Spleen (tissue), 11 donors: ENCODE results near the gene PLXNB1. TPM values are rescaled to one million over a fixed set of nuclear protein-coding genes. Genes with fewer than 3 reads are reported as not detected.
"Not testable (repeated sequence)": the region's sequence is repeated elsewhere in the genome, so short reads cannot be mapped to it uniquely, and the experiment has no call there.

Experiments
- DNase-seq: peaks from one replicate; pipeline ENCODE4 v3.0.0-alpha.2; 2020
- H3K27ac ChIP-seq, 8 donors: fragments of 200-600 bp; sonication (generic) in 7 of 8; 1 replicate in 4 of 8; 2 replicates in 4 of 8; pipeline versions ENCODE4 v1.5.0 to v1.8.0; 2016 to 2021; ENCODE audit warnings: inconsistent platforms in 4 of 8, mild to moderate bottlenecking in 4 of 8, moderate library complexity in 1 of 8
- H3K27me3 ChIP-seq, 7 donors: fragments of 200-600 bp; sonication (generic) in 6 of 7; replicated peaks in 1 of 7; 1 replicate in 4 of 7; 2 replicates in 3 of 7; pipeline versions ENCODE4 v1.5.0 to v1.8.0; 2016 to 2021; ENCODE audit warnings: inconsistent platforms in 3 of 7, mild to moderate bottlenecking in 1 of 7
- H3K36me3 ChIP-seq, 6 donors: fragments of 200-600 bp; sonication (generic) in 5 of 6; 1 replicate in 4 of 6; 2 replicates in 2 of 6; pipeline versions ENCODE4 v1.5.0 to v1.8.0; 2016 to 2021; ENCODE audit warnings: inconsistent platforms in 2 of 6
- H3K4me1 ChIP-seq, 6 donors: fragments of 200-600 bp; sonication (generic) in 5 of 6; 1 replicate in 3 of 6; 2 replicates in 3 of 6; pipeline versions ENCODE4 v1.5.0 to v1.8.0; 2016 to 2021; ENCODE audit warnings: inconsistent platforms in 3 of 6
- H3K4me3 ChIP-seq, 8 donors: fragments of 200-600 bp; sonication (generic) in 7 of 8; 1 replicate in 4 of 8; 2 replicates in 4 of 8; pipeline versions ENCODE4 v1.5.0 to v1.8.0; 2016 to 2021; ENCODE audit warnings: inconsistent platforms in 4 of 8, mild to moderate bottlenecking in 4 of 8, moderate library complexity in 2 of 8
- H3K9me3 ChIP-seq, 8 donors: fragments of 200-600 bp; sonication (generic) in 7 of 8; 1 replicate in 4 of 8; 2 replicates in 4 of 8; pipeline versions ENCODE4 v1.5.0 to v1.8.0; 2016 to 2021; ENCODE audit warnings: inconsistent platforms in 4 of 8
- POLR2A ChIP-seq, 3 donors: fragments of 450-650 bp; IDR thresholded peaks; one replicate each; pipeline ENCODE4 v1.5.1; 2017; ENCODE audit warnings: antibody characterized with exemption in 3 of 3, mild to moderate bottlenecking in 1 of 3
- POLR2AphosphoS5 ChIP-seq, 3 donors: sonication (generic); formaldehyde crosslinking; IDR thresholded peaks; one replicate each; pipeline ENCODE4 v1.5.1; 2017; ENCODE audit warnings: antibody characterized with exemption in 3 of 3
- whole genome bisulfite sequencing, 5 donors: extraction: QIAGEN DNeasy Blood & Tissue Kit in 3 of 5; methylation state at CpG; one replicate each; pipeline versions ENCODE4 v1.1.5 to v1.1.7; 2013 to 2018; 5-methylcytosine and 5-hydroxymethylcytosine counted together
- intact Hi-C: fragments of 100-400 bp; cut with DNase I; formaldehyde crosslinking; loops from one replicate; pipeline ENCODE4 v1.15.0; 2023; ENCODE audit warnings: low total_unique reads
- polyA plus RNA-seq, 3 donors: library from polyadenylated mRNA; stranded (reverse); fragments of 200-250 nt; gene quantifications; one replicate each; pipeline ENCODE4 v1.2.1, GENCODE V29; 2013
- total RNA-seq, 7 donors: library from RNA; depleted of rRNA in 3 of 7; stranded (reverse); fragments of >200 nt in 3 of 7; fragmentation: NEBNext Ultra II Directional in 4 of 7; extraction: Animal tissue kit (Norgen Biotek cat#: 25700) in 4 of 7; gene quantifications; one replicate each; pipeline versions ENCODE4 v1.1.0 to v1.2.1, GENCODE V29; 2016 to 2021
- TF ChIP-seq, protein P1 (sequence below), 11 experiments: fragments of 200-600 bp in 7 of 11; fragments of 450-650 bp in 4 of 11; sonication (generic) in 4 of 11; IDR thresholded peaks in 8 of 11; conservative IDR thresholded peaks in 3 of 11; 1 replicate in 7 of 11; 2 replicates in 4 of 11; pipeline versions ENCODE4 v1.4.0 to v1.8.0; 2016 to 2021; ENCODE audit warnings: antibody characterized with exemption in 11 of 11, inconsistent platforms in 4 of 11, mild to moderate bottlenecking in 1 of 11
- donor health status: healthy with polysubstance abuse.
- donor health status: DM: no; HTN: no; CAD: no; lungs with moderate emphysema.
- donor health status: DM: no; HTN: no; CAD: no.
- donor health status: Bipolar disorder and iron deficiency.
- donor health status: healthy.
- donor health status: DM: no; HTN: no; CAD: no.
- donor health status: DM: yes; HTN: yes; CAD: no.

The PLXNB1 gene
- total and polyA plus RNA-seq, 10 donors = 12.3 to 95.9 (median 54.2) TPM

DNA sequence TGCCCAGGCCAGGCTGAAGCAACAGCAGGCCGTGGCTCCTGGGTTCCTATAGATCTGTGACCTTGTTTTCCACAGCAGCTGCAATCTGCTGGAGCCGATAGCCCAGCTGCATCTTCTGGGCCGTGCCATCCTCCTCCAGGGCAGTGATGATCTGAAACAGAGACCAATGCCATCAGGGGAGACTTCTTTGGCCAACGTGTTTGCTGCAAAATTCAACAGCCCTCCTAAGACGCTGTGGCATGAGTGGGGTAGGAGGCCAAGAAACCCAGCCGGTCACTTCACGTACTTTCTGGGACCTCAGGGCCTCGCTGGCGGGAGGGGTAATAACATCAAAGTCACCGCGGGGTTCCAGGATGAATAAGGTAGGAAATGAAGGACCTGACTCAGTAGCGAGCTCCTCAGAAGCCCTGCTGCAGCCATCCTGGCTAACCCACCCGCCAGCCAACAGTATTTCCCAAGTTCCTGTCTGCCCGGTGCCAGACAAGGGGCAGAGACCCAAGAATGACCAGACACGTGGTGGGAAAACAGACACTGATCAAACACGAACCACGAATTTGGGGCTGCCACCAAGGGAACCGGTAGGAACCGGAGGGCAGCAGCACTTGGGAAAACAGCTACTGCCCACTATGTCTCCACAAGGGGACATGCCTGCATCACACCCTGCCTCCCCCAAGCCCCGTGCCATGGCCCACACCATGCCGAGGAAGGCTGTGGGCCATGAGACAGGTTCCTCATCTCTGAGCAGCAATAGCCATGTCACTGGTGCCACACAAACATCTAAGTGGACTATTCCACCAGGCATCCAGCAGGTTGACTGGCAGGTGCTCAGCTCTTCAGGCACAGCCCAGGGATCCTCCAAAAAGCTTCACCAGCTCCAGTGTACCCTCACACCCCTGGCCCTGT is 25.2 kb downstream of the PLXNB1 start:
- no peak overlapping the region for H3K4me3 ChIP-seq
- 62 to 80% (median 68%) methylated on average over 18 to 21 of the region's 21 CpGs for WGBS, 5 donors
- H3K27ac ChIP-seq = peak overlapping the region in 7 of 8 donors; percentile 22 to 63 (median 55)
- DNase-seq = no peak
- TF ChIP-seq POLR2AphosphoS5 (IDR thresholded peaks at IDR 0.05) = no peak
- no peaks in the 10 kb centered on the region for H3K27me3 ChIP-seq
- H3K9me3 ChIP-seq = no peaks in the 10 kb centered on the region
- intact Hi-C loops = no loop called here
- peaks cover 0 to 40% (median 16%) of the 10 kb centered on the region in 6 donors for H3K4me1 ChIP-seq
- H3K36me3 ChIP-seq = peaks cover 0 to 34% (median 0%) of the 10 kb centered on the region in 6 donors

GRCh38 chr3:48403533-48404439 is 26.1 kb downstream of the PLXNB1 start:
- peak; percentile 77 for DNase-seq

GRCh38 chr3:48402907-48403306 is 27.0 kb downstream of the PLXNB1 start:
- Histone ChIP-seq H3K27me3 (no peaks in the 10 kb centered on the region), H3K4me1 (peaks cover 0 to 45% (median 16%) of the 10 kb centered on the region in 6 donors), H3K9me3 (no peaks in the 10 kb centered on the region), H3K36me3 (peaks cover 0 to 20% (median 0%) of the 10 kb centered on the region in 6 donors), H3K27ac (peak overlapping the region in 6 of 8 donors; percentile 43 to 63 (median 56)), H3K4me3 (no peak overlapping the region)
- intact Hi-C loops = no loop called here
- no peak for DNase-seq
- whole genome bisulfite sequencing, 5 donors = 53 to 78% (median 65%) methylated on average over 2 to 3 of the region's 3 CpGs
- TF ChIP-seq POLR2A (IDR thresholded peaks at IDR 0.05) (no peak), POLR2AphosphoS5 (IDR thresholded peaks at IDR 0.05) (no peak)
- TF ChIP-seq, protein P1, sequence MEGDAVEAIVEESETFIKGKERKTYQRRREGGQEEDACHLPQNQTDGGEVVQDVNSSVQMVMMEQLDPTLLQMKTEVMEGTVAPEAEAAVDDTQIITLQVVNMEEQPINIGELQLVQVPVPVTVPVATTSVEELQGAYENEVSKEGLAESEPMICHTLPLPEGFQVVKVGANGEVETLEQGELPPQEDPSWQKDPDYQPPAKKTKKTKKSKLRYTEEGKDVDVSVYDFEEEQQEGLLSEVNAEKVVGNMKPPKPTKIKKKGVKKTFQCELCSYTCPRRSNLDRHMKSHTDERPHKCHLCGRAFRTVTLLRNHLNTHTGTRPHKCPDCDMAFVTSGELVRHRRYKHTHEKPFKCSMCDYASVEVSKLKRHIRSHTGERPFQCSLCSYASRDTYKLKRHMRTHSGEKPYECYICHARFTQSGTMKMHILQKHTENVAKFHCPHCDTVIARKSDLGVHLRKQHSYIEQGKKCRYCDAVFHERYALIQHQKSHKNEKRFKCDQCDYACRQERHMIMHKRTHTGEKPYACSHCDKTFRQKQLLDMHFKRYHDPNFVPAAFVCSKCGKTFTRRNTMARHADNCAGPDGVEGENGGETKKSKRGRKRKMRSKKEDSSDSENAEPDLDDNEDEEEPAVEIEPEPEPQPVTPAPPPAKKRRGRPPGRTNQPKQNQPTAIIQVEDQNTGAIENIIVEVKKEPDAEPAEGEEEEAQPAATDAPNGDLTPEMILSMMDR (IDR thresholded peaks at IDR 0.05 in 8 of 11, conservative IDR thresholded peaks at IDR 0.05 in 3 of 11) = no peak

More at GRCh38 chr3:48403533-48404439, 26.1 kb downstream of the PLXNB1 start:
- intact Hi-C loops = no loop called here
- TF ChIP-seq POLR2A (IDR thresholded peaks at IDR 0.05) (no peak), POLR2AphosphoS5 (IDR thresholded peaks at IDR 0.05) (peak; percentile 42 to 71 (median 63))
- TF ChIP-seq, protein P1 (IDR thresholded peaks at IDR 0.05 in 8 of 11, conservative IDR thresholded peaks at IDR 0.05 in 3 of 11) = no peak
- WGBS, 5 donors = 71 to 84% (median 77%) methylated on average over 13 to 15 of the region's 15 CpGs
- Histone ChIP-seq H3K4me1 (peaks cover 0 to 40% (median 16%) of the 10 kb centered on the region in 6 donors), H3K27ac (peak overlapping the region in 7 of 8 donors; percentile 22 to 63 (median 55)), H3K27me3 (no peaks in the 10 kb centered on the region), H3K36me3 (peaks cover 0 to 25% (median 0%) of the 10 kb centered on the region in 6 donors), H3K9me3 (no peaks in the 10 kb centered on the region), H3K4me3 (no peak overlapping the region)

- DNase-seq = no peak
- Histone ChIP-seq H3K36me3 (peaks cover 0 to 20% (median 0%) of the 10 kb centered on the region in 6 donors), H3K4me3 (no peak overlapping the region), H3K9me3 (no peaks in the 10 kb centered on the region), H3K27me3 (no peaks in the 10 kb centered on the region), H3K4me1 (peaks cover 0 to 50% (median 17%) of the 10 kb centered on the region in 6 donors), H3K27ac (peak overlapping the region in 6 of 8 donors; percentile 43 to 63 (median 56))
- peak; percentile 20 to 44 (median 25) for TF ChIP-seq POLR2AphosphoS5 (IDR thresholded peaks at IDR 0.05)
- TF ChIP-seq, protein P1 (IDR thresholded peaks at IDR 0.05 in 8 of 11, conservative IDR thresholded peaks at IDR 0.05 in 3 of 11) = no peak
- WGBS, 5 donors = 66 to 78% (median 77%) methylated on average over 7 to 8 of the region's 8 CpGs
- intact Hi-C loops = no loop called here
Observed at GRCh38 chr3:48402281-48402732, 27.6 kb downstream of the PLXNB1 start.

DNA sequence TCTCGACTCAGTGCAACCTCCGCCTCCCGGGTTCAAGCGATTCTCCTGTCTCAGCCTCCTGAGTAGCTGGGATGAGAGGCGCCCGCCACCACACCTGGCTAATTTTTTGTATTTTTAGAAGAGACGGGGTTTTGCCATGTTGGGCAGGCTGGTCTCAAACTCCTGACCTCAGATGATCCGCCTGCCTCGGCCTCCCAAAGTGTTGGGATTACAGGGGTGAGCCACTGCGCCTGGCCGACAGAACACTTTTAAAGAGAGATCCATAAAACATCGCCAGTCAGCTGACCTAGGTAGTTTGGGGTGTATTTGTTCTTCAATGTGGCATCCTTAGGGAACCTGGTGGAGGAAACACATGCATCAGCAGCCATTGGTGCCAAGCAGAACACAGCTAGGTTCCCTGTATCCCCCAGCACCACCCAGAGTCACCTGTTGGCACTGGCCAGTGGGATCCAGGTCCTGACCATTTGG is 28.4 kb downstream of the PLXNB1 start:
- WGBS, 5 donors = 91 to 98% (median 93%) methylated on average over 12 of the region's 12 CpGs
- not testable (repeated sequence) for DNase-seq, H3K27me3 ChIP-seq, H3K9me3 ChIP-seq, H3K4me3 ChIP-seq
- intact Hi-C loops = loop anchor here (2.0 kb wide), 2 partner anchors 33 to 147 kb away; no protein-coding TSS in a partner anchor
- Histone ChIP-seq H3K27ac (peak overlapping the region in 2 of 8 donors; percentile 42 to 62), H3K4me1 (peaks cover 0 to 55% (median 19%) of the 10 kb centered on the region in 6 donors), H3K36me3 (peaks cover 0 to 16% (median 0%) of the 10 kb centered on the region in 6 donors)
